Activated CD4-positive, alpha-beta T cell treated with anti-CD3 and anti-CD28 coated beads for 1 hour (primary cell): ENCODE measurements around the gene FILIP1.
"Not testable (repeated sequence)": the region's sequence is repeated elsewhere in the genome, so short reads cannot be mapped to it uniquely, and the experiment has no call there.

Source experiments
- DNase-seq: peaks from one replicate; pipeline ENCODE4 v3.0.0-alpha.2; 2020

FILIP1 gene

GRCh38 chr6:75449630-75450206 lies 43.9 kb downstream of the FILIP1 start:
- no peak for DNase-seq

GRCh38 chr6:75446241-75446880 lies 47.2 kb downstream of the FILIP1 start:
- no peak for DNase-seq

- no peak for DNase-seq
These were observed 47.9 kb downstream of the FILIP1 start for GRCh38 chr6:75445738-75446137.

GRCh38 chr6:75444899-75445298 lies 48.7 kb downstream of the FILIP1 start:
- no peak for DNase-seq

- not testable (repeated sequence) for DNase-seq
These were observed 51.7 kb downstream of the FILIP1 start for GRCh38 chr6:75441883-75442282.

GRCh38 chr6:75441479-75441878 lies 52.1 kb downstream of the FILIP1 start:
- DNase-seq, result not testable (repeated sequence)

GRCh38 chr6:75438442-75439116 lies 55.0 kb downstream of the FILIP1 start:
- DNase-seq, result no peak

GRCh38 chr6:75438013-75438431 lies 55.6 kb downstream of the FILIP1 start:
- no peak for DNase-seq

- no peak for DNase-seq
These were observed 56.1 kb downstream of the FILIP1 start for GRCh38 chr6:75437421-75437891.

GRCh38 chr6:75436869-75437268 lies 56.7 kb downstream of the FILIP1 start:
- no peak for DNase-seq

GRCh38 chr6:75432809-75433208 lies 60.8 kb downstream of the FILIP1 start:
- not testable (repeated sequence) for DNase-seq

- DNase-seq, result no peak
These were observed 62.2 kb downstream of the FILIP1 start for GRCh38 chr6:75431379-75431778.

- DNase-seq, result no peak
These were observed 62.8 kb downstream of the FILIP1 start for GRCh38 chr6:75430631-75431325.

- DNase-seq, result no peak
These were observed 64.4 kb downstream of the FILIP1 start for GRCh38 chr6:75429061-75429703.

- no peak for DNase-seq
These were observed 65.4 kb downstream of the FILIP1 start for GRCh38 chr6:75428204-75428603.

- DNase-seq, result no peak
These were observed 66.3 kb downstream of the FILIP1 start for GRCh38 chr6:75427329-75427728.

- DNase-seq, result no peak
These were observed 68.7 kb downstream of the FILIP1 start for GRCh38 chr6:75424618-75425548.

- DNase-seq, result no peak
These were observed 70.2 kb downstream of the FILIP1 start for GRCh38 chr6:75423386-75423785.

GRCh38 chr6:75422024-75422639 lies 71.5 kb downstream of the FILIP1 start:
- DNase-seq, result no peak

- DNase-seq, result no peak
These were observed 72.1 kb downstream of the FILIP1 start for GRCh38 chr6:75421316-75422023.

- no peak for DNase-seq
These were observed 73.6 kb downstream of the FILIP1 start for GRCh38 chr6:75419980-75420379.
